ENCODE measurements around the gene BNC2.

GRCh38 chr9:16618524-16618923, 251.9 kb downstream of the BNC2 start:
- TF ChIP-seq CTCF (conservative IDR thresholded peaks at IDR 0.05): no peak
- no peak for TF ChIP-seq EZH2 (IDR thresholded peaks at IDR 0.05; ENCODE audit: low read depth)

Measured in PC-9 (cell line).